Measurements from ENCODE around the gene FUCA1. TPM values are rescaled to one million over a fixed set of nuclear protein-coding genes. Genes with fewer than 3 reads are reported as not detected.

The FUCA1 gene
- 9.5 to 11.2 TPM (median 10.1 TPM) in 5 replicates for total RNA-seq (2022; extraction: Qiagen RNA extraction; ENCODE audit: low read depth)

GRCh38 chr1:23867895-23868556, at the start of gene FUCA1:
FUCA1 (minus strand) TSS chr1:23868290; CDS start chr1:23868286, 4 bp downstream.

GRCh38 chr1:23913212-23913880, 45.3 kb upstream of the FUCA1 start, which contains the start of gene CNR2:
CNR2 (minus strand) TSS chr1:23913362; CDS start chr1:23875617, 37,745 bp downstream.

GRCh38 chr1:23825076-23825761, 42.9 kb downstream of the FUCA1 start, which contains the start of gene HMGCL:
HMGCL (minus strand) TSS chr1:23825429; CDS start chr1:23825415, 14 bp downstream.

GRCh38 chr1:23800400-23801337, 67.4 kb downstream of the FUCA1 start, which contains the start of gene GALE:
GALE (minus strand) TSS chr1:23800754; CDS start chr1:23799007, 1,747 bp downstream.

Other genes with a start within 250 kb of the FUCA1 start
- 1,221 to 1,520 TPM (median 1,394 TPM) in 5 replicates for gene RPL11, start 176.5 kb downstream of the FUCA1 start, total RNA-seq (2022; extraction: Qiagen RNA extraction; ENCODE audit: low read depth)
- gene ELOA, start 124.8 kb downstream of the FUCA1 start, total RNA-seq (2022; extraction: Qiagen RNA extraction; ENCODE audit: low read depth) = 26.6 to 28.6 TPM (median 27.2 TPM) in 5 replicates
- 26.4 to 34.3 TPM (median 30.6 TPM) in 5 replicates for gene PITHD1, start 89.9 kb downstream of the FUCA1 start, total RNA-seq (2022; extraction: Qiagen RNA extraction; ENCODE audit: low read depth)
- gene LYPLA2, start 77.1 kb downstream of the FUCA1 start, total RNA-seq (2022; extraction: Qiagen RNA extraction; ENCODE audit: low read depth) = 56.6 to 65.5 TPM (median 59.6 TPM) in 5 replicates
- 64.6 to 80.2 TPM (median 75.6 TPM) in 5 replicates for gene GALE, start 67.5 kb downstream of the FUCA1 start, total RNA-seq (2022; extraction: Qiagen RNA extraction; ENCODE audit: low read depth)
- 12.4 to 15.1 TPM (median 12.8 TPM) in 5 replicates for gene HMGCL, start 42.9 kb downstream of the FUCA1 start, total RNA-seq (2022; extraction: Qiagen RNA extraction; ENCODE audit: low read depth)
- 0.02 TPM in 1 of 5 replicates, not detected in the others for gene CNR2, start 45.1 kb upstream of the FUCA1 start, total RNA-seq (2022; extraction: Qiagen RNA extraction; ENCODE audit: low read depth)
- gene PNRC2, start 91.5 kb upstream of the FUCA1 start, total RNA-seq (2022; extraction: Qiagen RNA extraction; ENCODE audit: low read depth) = 28.1 to 41.7 TPM (median 32.4 TPM) in 5 replicates
- 73.2 to 91.3 TPM (median 88.1 TPM) in 5 replicates for gene SRSF10, start 112.0 kb upstream of the FUCA1 start, total RNA-seq (2022; extraction: Qiagen RNA extraction; ENCODE audit: low read depth)
- 5.8 to 7.1 TPM (median 6.7 TPM) in 5 replicates for gene MYOM3, start 243.8 kb upstream of the FUCA1 start, total RNA-seq (2022; extraction: Qiagen RNA extraction; ENCODE audit: low read depth)